ENCODE results near the gene MAD1L1.

The MAD1L1 gene

GRCh38 chr7:1809601-1810258, 423.0 kb downstream of the MAD1L1 start:
- DNase-seq (ENCODE audit: low read depth in 1 of 2, low spot score in 1 of 2): no peak

GRCh38 chr7:1809070-1809469, 423.7 kb downstream of the MAD1L1 start:
- DNase-seq (ENCODE audit: low read depth in 1 of 2, low spot score in 1 of 2): no peak

- DNase-seq (ENCODE audit: low read depth in 1 of 2, low spot score in 1 of 2): no peak
Observed at GRCh38 chr7:1807821-1808600, 424.7 kb downstream of the MAD1L1 start.

GRCh38 chr7:1806354-1806753, 426.4 kb downstream of the MAD1L1 start:
- DNase-seq (ENCODE audit: low read depth in 1 of 2, low spot score in 1 of 2): no peak

- DNase-seq (ENCODE audit: low read depth in 1 of 2, low spot score in 1 of 2): no peak
Observed at GRCh38 chr7:1804310-1804709, 428.4 kb downstream of the MAD1L1 start.

- no peak for DNase-seq (ENCODE audit: low read depth in 1 of 2, low spot score in 1 of 2)
Observed at GRCh38 chr7:1802899-1803298, 429.8 kb downstream of the MAD1L1 start.

- DNase-seq (ENCODE audit: low read depth in 1 of 2, low spot score in 1 of 2): no peak
Observed at GRCh38 chr7:1800902-1801301, 431.8 kb downstream of the MAD1L1 start.

- no peak for DNase-seq (ENCODE audit: low read depth in 1 of 2, low spot score in 1 of 2)
Observed at GRCh38 chr7:1798191-1798590, 434.6 kb downstream of the MAD1L1 start.

GRCh38 chr7:1794888-1795542, 437.7 kb downstream of the MAD1L1 start:
- no peak for DNase-seq (ENCODE audit: low read depth in 1 of 2, low spot score in 1 of 2)

- DNase-seq (ENCODE audit: low read depth in 1 of 2, low spot score in 1 of 2): no peak
Observed at GRCh38 chr7:1787681-1788235, 445.0 kb downstream of the MAD1L1 start.

- no peak for DNase-seq (ENCODE audit: low read depth in 1 of 2, low spot score in 1 of 2)
Observed at GRCh38 chr7:1787241-1787640, 445.5 kb downstream of the MAD1L1 start.

GRCh38 chr7:1785839-1786238, 446.9 kb downstream of the MAD1L1 start:
- DNase-seq (ENCODE audit: low read depth in 1 of 2, low spot score in 1 of 2): no peak

- no peak for DNase-seq (ENCODE audit: low read depth in 1 of 2, low spot score in 1 of 2)
Observed at GRCh38 chr7:1781369-1781768, 451.4 kb downstream of the MAD1L1 start.

- DNase-seq (ENCODE audit: low read depth in 1 of 2, low spot score in 1 of 2): no peak
Observed at GRCh38 chr7:1779445-1779844, 453.3 kb downstream of the MAD1L1 start.

- DNase-seq (ENCODE audit: low read depth in 1 of 2, low spot score in 1 of 2): no peak
Observed at GRCh38 chr7:1777122-1777521, 455.6 kb downstream of the MAD1L1 start.

GRCh38 chr7:1775389-1775788, 457.4 kb downstream of the MAD1L1 start:
- DNase-seq (ENCODE audit: low read depth in 1 of 2, low spot score in 1 of 2): no peak

GRCh38 chr7:1770331-1770730, 462.4 kb downstream of the MAD1L1 start:
- DNase-seq (ENCODE audit: low read depth in 1 of 2, low spot score in 1 of 2): no peak

- DNase-seq (ENCODE audit: low read depth in 1 of 2, low spot score in 1 of 2): no peak
Observed at GRCh38 chr7:1769286-1770200, 463.2 kb downstream of the MAD1L1 start.

- DNase-seq (ENCODE audit: low read depth in 1 of 2, low spot score in 1 of 2): no peak
Observed at GRCh38 chr7:1768832-1769231, 463.9 kb downstream of the MAD1L1 start.

- DNase-seq (ENCODE audit: low read depth in 1 of 2, low spot score in 1 of 2): no peak
Observed at GRCh38 chr7:1767524-1767923, 465.2 kb downstream of the MAD1L1 start.

Measured in activated T-helper 1 cell treated with anti-CD3 and anti-CD28 coated beads, Interleukin-2, amount 50 U/mL, for 16 hours (primary cell).